Fibroblast of the conjunctiva (primary cell): ENCODE data around the gene ICAM4.
"Not testable (repeated sequence)": the region's sequence is repeated elsewhere in the genome, so short reads cannot be mapped to it uniquely, and the experiment has no call there.

Source experiments
- DNase-seq: peaks from one replicate; pipeline ENCODE4 v3.0.0-alpha.2; 2010; ENCODE audit warnings: low read depth

ICAM4 gene

GRCh38 chr19:10286803-10287737 is at the start of gene ICAM4:
ICAM4 (plus strand) TSS chr19:10286955; CDS start chr19:10287013, 58 bp downstream.
- DNase-seq, result no peak

- no peak for DNase-seq
Measured at GRCh38 chr19:10237702-10238101, 49.1 kb upstream of the ICAM4 start.

DNA sequence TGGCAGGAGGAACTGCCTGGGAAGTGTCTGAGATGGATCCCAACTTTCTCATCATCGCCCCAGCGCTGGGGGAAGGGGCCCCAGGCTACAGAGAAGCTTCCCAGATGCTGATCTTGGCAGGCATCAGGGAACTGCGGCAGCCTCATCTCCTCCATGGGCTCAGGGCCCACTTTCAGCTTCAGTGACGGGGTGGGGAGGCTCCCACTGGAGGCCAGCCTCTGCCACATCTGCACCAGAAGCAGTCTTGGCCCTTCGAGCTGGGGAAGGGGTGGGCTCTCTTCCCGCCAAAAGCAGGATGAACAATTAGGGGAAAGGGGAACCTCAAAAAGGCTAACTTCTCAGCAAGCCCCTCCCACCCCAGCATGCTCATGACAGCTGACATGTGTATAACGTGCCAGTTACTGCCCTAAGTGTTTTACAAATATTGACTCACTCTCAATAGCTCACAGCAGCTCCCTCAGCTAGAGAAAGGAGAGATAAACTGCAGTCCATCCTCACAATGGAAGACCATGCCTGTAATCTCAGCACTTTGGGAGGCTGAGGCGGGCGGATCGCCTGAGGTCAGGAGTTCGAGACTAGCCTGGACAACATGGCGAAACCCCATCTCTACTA is 48.5 kb upstream of the ICAM4 start:
- DNase-seq, result peak; percentile 89

DNA sequence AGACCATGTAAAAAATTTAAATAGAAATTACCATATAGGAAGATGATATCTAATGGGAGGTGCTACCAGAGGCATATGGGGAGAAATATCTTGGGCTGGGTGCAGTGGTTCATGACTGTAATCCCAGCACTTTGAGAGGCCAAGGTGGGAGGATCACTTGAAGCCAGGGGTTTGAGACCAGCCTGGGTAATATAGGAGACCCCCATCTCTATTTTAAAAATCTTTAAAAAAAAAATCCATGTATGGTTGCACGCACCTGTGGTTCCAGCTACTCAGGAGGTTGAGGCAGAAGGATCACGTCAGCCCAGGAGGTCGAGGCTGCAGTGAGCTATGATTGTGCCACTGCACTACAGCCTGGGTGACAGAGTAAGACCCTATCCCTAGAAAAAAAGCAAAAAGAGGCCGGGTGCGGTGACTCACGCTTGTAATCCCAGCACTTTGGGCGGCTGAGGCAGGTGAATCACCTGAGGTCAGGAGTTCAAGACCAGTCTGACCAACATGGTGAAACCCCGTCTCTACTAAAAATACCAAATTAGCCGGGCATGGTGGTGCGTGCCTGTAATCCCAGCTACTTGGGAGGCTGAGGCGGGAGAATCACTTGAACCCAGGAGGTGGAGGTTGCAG is 44.8 kb upstream of the ICAM4 start:
- DNase-seq, result not testable (repeated sequence)

- no peak for DNase-seq
Measured at GRCh38 chr19:10243606-10244005, 43.1 kb upstream of the ICAM4 start.

- DNase-seq, result no peak
Measured at GRCh38 chr19:10245189-10245939, 41.4 kb upstream of the ICAM4 start.

DNA sequence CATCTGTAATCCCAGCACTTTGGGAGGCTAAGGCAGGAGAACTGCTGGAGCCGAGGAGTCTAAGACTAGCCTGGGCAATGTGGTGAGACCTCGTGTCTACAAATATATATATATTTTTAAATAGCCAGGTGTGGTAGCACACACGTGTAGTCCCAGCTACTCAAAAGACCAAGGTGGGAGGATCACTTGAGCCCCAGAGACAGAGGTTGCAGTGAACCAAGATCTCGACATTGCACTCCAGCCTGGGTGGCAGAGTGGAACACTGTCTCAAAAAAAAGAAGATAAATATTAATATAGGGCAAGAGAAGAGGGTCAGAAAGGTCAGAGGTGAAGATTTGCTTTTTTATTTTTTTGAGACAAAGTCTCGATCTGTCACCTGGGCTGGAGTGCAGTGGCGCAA is 40.2 kb upstream of the ICAM4 start:
- no peak for DNase-seq

- DNase-seq, result peak; percentile 98
Measured at GRCh38 chr19:10251792-10252694, 34.7 kb upstream of the ICAM4 start, which contains the start of gene MRPL4. MRPL4 (plus strand) TSS chr19:10252214; CDS start chr19:10252254, 40 bp downstream.

DNA sequence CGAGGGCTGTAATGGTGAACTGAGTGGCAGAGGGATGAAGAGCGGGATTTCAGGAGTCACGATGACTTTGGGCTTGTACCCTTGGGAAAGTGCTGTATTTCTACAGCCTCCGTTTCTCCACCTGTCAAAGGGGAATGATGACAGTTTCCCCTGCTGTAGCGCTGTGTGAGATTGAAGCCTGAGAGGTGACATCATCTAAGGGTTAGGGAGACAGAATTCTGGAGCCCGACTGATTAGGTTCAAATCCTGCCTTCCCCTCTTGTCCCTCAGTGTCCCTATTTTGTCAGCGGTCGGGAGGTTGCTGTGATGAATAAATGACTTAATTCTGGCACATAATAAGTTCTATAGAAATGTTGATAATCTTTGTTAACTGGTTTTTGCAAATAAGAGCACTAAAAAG is 34.0 kb upstream of the ICAM4 start:
- no peak for DNase-seq

DNA sequence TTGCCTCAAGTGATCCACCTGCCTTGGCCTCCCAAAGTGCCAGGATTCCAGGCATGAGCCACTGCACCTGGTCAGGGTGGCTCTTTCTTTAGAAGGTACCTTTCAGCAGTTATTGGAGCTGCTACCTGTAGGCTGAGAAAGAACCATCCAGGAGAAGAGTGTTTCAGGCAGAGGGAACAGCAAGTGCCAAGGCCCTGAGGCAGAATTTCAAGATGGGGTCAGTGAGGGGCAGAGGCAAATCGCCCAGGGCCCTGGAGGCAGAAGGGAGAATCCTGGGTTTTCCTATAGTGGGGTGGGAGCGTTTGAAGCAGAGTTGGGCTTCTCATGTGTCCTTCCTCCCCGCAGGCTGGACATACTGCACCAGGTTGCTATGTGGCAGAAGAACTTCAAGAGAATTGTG is 32.5 kb upstream of the ICAM4 start:
- no peak for DNase-seq

DNA sequence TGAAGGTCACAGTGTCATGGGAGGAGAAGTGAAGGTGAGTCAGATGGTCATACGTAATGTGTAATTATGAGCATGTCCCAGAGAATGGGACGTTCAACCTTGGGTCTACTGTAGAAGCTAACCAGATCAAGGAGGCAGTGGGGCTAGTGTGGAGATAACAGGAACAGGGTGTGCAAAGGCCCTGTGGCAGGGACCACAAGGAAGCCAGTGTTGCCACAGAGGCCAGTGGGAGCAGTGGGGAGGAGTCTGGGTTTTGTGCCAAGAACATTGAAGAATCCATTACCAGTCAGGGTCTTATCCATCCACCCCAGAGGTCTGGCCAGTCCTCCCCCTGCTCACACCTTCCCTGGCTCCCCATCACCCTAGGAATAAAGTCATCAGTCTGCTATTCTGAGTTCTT is 31.4 kb upstream of the ICAM4 start:
- DNase-seq, result no peak

DNA sequence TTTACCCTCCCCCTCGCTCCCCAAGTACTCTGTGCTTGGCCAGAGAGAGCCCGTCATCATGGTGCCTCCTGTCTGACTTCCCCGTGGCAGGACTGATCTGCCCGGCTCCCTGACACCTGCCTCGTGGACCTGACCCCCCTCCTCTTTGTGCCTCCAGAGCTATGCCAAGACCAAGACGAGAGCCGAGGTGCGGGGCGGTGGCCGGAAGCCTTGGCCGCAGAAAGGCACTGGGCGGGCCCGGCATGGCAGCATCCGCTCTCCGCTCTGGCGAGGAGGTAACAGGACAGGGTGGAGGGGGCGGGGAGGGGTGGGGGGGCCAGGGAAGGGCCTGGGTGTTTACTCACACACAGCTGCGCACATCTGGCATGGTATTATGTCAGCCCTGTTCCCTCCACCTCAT is 30.2 kb upstream of the ICAM4 start:
- no peak for DNase-seq

DNA sequence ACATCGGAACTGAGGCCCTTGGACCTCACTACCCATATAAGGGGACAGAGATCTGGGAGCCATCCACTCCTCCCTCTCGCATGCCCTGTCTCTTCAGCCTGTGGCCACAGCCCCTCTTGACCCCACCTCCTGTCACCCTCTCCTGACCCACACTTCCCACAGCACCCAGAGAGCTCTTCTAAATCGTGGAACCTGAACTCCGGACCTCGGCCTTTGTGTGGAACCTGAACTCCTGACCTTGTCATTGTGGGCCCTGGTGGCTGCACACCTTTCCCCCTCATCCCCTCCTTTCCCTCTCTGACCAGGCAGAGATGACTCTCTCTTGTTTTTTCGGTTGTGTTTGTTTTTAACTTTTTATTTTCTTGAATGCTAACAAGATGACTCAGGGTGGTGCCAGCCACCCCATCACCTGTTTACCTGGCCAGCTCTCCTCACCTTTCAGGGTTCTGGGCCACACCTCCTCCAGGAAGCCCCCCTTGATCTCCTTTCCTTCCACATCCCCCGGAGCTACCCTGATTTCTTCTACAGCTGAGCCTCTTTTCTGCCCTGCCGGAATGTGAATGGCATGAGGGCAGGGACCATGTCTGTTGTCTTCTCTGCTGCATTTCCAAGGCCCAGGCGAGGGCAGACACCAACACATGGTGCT is 29.7 kb upstream of the ICAM4 start:
- DNase-seq, result no peak

- no peak for DNase-seq
Measured at GRCh38 chr19:10258080-10258710, 28.6 kb upstream of the ICAM4 start.

- DNase-seq, result peak; percentile 75
Measured at GRCh38 chr19:10259162-10259905, 27.4 kb upstream of the ICAM4 start.

DNA sequence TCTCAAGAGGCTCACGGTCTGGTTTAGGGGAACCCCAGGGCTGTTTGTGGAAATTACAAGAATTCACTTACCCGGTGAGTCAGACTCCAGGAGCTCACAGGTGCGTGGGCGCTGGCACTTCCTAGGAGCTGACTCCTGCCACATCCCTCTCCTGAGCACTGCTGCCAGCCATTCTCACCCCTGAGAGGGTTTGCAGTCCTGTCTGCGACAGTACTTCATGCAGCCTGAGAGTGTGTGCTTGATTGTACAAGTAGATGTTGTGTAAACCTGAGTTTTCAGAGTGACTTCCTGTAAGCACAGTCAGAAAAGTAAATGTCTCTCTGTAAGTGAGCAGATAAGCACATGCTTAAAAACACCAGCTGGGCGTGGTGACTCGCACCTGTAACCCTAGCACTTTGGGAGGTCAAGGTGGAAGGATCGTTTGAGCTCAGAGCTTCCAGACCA is 26.6 kb upstream of the ICAM4 start:
- DNase-seq, result no peak

- DNase-seq, result no peak
Measured at GRCh38 chr19:10262771-10263170, 24.0 kb upstream of the ICAM4 start.

DNA sequence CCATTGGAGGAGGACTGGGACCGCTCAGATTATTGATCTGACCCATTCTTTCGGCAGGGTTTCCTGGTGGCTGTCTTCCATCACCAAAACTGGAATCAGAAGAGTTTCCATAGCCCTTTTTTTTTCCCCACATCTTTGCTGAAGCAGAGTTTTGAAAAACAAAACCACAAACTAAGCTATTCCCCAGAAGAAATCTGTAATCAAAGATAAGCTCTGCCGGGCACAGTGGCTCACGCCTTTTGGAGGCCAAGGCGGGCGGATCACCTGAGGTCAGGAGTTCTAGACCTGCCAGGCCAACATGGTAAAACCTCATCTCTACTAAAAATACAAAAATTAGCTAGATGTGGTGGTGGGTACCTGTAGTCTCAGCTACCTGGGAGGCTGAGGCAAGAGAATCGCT is 20.0 kb upstream of the ICAM4 start:
- no peak for DNase-seq

DNA sequence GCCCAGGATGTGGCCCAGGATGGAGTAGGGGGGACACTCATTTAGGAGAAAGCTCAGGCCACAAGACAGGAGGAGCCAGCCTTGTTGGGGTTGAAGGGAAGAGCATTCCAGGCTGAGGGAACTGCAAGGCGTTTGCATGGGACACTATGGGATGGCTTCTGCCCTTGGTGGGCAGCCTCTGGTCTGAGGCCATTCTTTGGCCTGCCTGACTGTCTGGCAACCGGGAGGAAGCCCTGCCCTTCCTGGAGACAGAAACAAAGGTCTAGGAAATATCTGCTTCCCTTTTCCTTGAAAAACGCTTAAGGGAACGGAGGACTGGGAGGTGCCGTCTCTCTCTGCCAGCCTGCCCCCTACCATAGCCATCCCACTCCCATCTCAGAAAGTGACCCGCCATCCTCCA is 18.7 kb upstream of the ICAM4 start:
- no peak for DNase-seq
